Measurements from ENCODE around the gene DHX58. TPM values are rescaled to one million over a fixed set of nuclear protein-coding genes. Genes with fewer than 3 reads are reported as not detected.

The DHX58 gene
- total RNA-seq, 1 donor from 2014 or later, result 40.4 TPM

GRCh38 chr17:42096360-42097111 is 16.0 kb downstream of the DHX58 start:
- DNase-seq (no peak), ATAC-seq (no peak)
- H3K9me3 ChIP-seq, result no peaks in the 10 kb centered on the region
- H3K27ac ChIP-seq, result no peak overlapping the region
- H3K36me3 ChIP-seq, result no peaks in the 10 kb centered on the region
- H3K4me3 ChIP-seq, result no peak overlapping the region
- no peak for TF ChIP-seq CTCF (IDR thresholded peaks at IDR 0.05)
- intact Hi-C loops (cut with DNase I), result no loop called here
- H3K27me3 ChIP-seq (ENCODE audit: low read depth), result peaks cover 27% of the 10 kb centered on the region
- H3K4me1 ChIP-seq, result peaks cover 8% of the 10 kb centered on the region

GRCh38 chr17:42094375-42095069 is 18.0 kb downstream of the DHX58 start:
- intact Hi-C loops (cut with DNase I), result no loop called here
- H3K27me3 ChIP-seq (ENCODE audit: low read depth), result peaks cover 27% of the 10 kb centered on the region
- no peak for ATAC-seq
- TF ChIP-seq CTCF (IDR thresholded peaks at IDR 0.05), result no peak
- H3K27ac ChIP-seq, result no peak overlapping the region
- H3K4me3 ChIP-seq, result no peak overlapping the region
- H3K4me1 ChIP-seq, result peaks cover 8% of the 10 kb centered on the region
- DNase-seq, result no peak
- H3K9me3 ChIP-seq, result no peaks in the 10 kb centered on the region
- no peaks in the 10 kb centered on the region for H3K36me3 ChIP-seq

DNA sequence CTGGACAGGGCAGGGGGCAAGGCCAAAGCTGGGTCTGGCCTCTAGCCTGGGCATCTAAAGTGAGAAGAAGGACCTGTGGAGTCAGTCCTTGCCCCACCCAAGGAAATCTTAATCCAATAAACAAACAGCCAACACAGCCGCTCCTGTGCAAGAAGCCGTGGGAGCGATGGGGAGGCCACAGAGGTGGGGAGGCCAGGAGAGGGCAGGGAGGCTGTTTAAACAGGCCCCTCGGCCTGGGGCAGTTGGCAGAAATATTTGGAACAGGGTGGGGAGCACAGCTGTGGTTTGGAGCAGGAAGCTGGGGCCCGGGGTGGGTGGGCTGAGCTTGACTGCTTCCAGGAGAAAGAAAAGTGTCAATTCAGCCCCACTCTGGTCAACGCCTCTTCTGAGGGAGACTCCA is 19.6 kb downstream of the DHX58 start:
- H3K27me3 ChIP-seq (ENCODE audit: low read depth), result peaks cover 36% of the 10 kb centered on the region
- no peak overlapping the region for H3K4me3 ChIP-seq
- TF ChIP-seq CTCF (IDR thresholded peaks at IDR 0.05), result no peak
- intact Hi-C loops (cut with DNase I), result no loop called here
- no peak for DNase-seq
- no peaks in the 10 kb centered on the region for H3K36me3 ChIP-seq
- H3K27ac ChIP-seq, result no peak overlapping the region
- no peaks in the 10 kb centered on the region for H3K9me3 ChIP-seq
- peaks cover 2% of the 10 kb centered on the region for H3K4me1 ChIP-seq
- no peak for ATAC-seq

- no peaks in the 10 kb centered on the region for H3K4me1 ChIP-seq
- no peaks in the 10 kb centered on the region for H3K9me3 ChIP-seq
- H3K4me3 ChIP-seq, result no peak overlapping the region
- intact Hi-C loops (cut with DNase I), result no loop called here
- H3K27me3 ChIP-seq (ENCODE audit: low read depth), result peaks cover 18% of the 10 kb centered on the region
- DNase-seq (no peak), ATAC-seq (no peak)
- H3K27ac ChIP-seq, result no peak overlapping the region
- TF ChIP-seq CTCF (IDR thresholded peaks at IDR 0.05), result no peak
- no peaks in the 10 kb centered on the region for H3K36me3 ChIP-seq
Measured at GRCh38 chr17:42090964-42091790, 21.3 kb downstream of the DHX58 start.

DNA sequence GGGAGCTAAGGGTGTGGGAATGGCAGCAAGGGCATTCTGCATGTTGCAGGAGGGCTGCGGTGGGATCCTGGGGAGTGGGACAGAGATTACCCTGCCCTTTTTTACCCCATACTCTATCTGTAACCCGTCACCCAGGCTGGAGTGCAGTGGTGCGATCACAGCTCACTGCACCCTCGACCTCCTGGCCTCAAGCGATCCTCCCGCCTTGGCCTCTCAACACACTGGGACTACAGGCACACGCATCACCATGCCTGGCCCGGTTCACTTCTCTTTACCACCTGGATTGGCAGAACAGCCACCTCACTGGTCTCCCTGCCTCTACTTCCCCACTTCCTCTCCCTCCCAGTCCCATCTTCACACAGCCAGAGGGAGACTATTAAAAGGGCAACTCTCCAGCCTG is 23.8 kb downstream of the DHX58 start:
- DNase-seq (no peak), ATAC-seq (no peak)
- intact Hi-C loops (cut with DNase I), result no loop called here
- no peaks in the 10 kb centered on the region for H3K36me3 ChIP-seq
- no peak overlapping the region for H3K4me3 ChIP-seq
- no peaks in the 10 kb centered on the region for H3K9me3 ChIP-seq
- H3K4me1 ChIP-seq, result no peaks in the 10 kb centered on the region
- TF ChIP-seq CTCF (IDR thresholded peaks at IDR 0.05), result no peak
- no peak overlapping the region for H3K27ac ChIP-seq
- peaks cover 14% of the 10 kb centered on the region for H3K27me3 ChIP-seq (ENCODE audit: low read depth)

Measured in lower lobe of right lung (tissue), 2 donors.